IMR-90 (cell line): ENCODE measurements around the gene CAV2.

Source experiments
- CEBPB ChIP-seq: IDR thresholded peaks from 2 replicates; pipeline ENCODE4 v1.6.1; 2012; ENCODE audit warnings: low read depth, low read length, improper control_type of control experiment
- POLR2A ChIP-seq: IDR thresholded peaks from 2 replicates; pipeline ENCODE4 v1.6.1; 2012; ENCODE audit warnings: mild to moderate bottlenecking, low read depth, low read length
- RAD21 ChIP-seq: IDR thresholded peaks from 2 replicates; pipeline ENCODE4 v1.6.1; 2012; ENCODE audit warnings: low read length, improper control_type of control experiment
- RCOR1 ChIP-seq: IDR thresholded peaks from 2 replicates; pipeline ENCODE4 v1.6.1; 2012; ENCODE audit warnings: mild to moderate bottlenecking, low read length, improper control_type of control experiment; ENCODE audit not compliant: insufficient replicate concordance
- TF ChIP-seq, protein P1 (sequence below): conservative IDR thresholded peaks from 2 replicates; pipeline ENCODE4 v1.5.1; 2012; ENCODE audit warnings: mild to moderate bottlenecking, low read depth, low read length, improper control_type of control experiment

DNA sequence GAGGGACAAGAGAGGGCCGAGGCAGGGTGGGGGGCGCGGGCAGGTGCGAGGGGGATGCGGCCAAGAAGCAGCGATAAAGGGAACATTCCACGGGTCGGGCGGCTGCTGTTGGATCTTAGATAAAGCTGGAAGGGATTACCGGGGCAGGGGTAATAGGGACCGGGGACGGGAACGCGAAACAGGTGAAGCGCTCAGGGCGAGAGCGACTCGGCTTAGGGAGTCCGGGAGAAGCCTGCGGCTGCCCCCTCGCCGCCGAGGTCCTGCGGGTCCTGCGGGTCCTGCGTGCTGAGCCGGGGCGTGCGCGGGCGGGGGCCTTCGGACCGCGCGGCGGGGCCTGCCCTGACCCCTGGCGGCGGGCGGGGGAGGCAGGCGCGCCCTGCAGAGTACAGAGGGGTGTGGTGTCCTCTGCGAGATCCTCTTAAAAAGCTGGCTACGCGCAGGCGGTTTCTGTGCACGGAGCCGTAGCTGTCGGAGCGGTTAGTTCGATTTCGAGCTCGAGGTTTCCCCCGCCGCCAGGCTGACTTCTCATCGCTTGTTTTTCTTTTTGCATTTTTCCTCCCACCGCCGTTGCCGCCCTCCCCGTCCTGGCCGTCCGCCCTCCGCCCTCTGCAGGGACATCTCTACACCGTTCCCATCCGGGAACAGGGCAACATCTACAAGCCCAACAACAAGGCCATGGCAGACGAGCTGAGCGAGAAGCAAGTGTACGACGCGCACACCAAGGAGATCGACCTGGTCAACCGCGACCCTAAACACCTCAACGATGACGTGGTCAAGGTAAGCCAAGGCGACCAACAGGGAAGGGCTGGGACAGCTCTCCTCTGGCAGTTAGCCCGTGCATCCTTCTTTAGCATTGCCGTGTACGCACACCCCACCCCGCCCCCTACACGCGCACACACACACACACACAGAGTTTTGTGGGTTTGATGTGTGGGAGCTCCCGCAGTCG lies 26.6 kb downstream of the CAV2 start:
- TF ChIP-seq RCOR1 (no peak), POLR2A (peak; percentile 73), RAD21 (peak; percentile 78), CEBPB (no peak)
- TF ChIP-seq, protein P1, sequence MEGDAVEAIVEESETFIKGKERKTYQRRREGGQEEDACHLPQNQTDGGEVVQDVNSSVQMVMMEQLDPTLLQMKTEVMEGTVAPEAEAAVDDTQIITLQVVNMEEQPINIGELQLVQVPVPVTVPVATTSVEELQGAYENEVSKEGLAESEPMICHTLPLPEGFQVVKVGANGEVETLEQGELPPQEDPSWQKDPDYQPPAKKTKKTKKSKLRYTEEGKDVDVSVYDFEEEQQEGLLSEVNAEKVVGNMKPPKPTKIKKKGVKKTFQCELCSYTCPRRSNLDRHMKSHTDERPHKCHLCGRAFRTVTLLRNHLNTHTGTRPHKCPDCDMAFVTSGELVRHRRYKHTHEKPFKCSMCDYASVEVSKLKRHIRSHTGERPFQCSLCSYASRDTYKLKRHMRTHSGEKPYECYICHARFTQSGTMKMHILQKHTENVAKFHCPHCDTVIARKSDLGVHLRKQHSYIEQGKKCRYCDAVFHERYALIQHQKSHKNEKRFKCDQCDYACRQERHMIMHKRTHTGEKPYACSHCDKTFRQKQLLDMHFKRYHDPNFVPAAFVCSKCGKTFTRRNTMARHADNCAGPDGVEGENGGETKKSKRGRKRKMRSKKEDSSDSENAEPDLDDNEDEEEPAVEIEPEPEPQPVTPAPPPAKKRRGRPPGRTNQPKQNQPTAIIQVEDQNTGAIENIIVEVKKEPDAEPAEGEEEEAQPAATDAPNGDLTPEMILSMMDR: peak; percentile 87
